OCI-LY3 (cell line): ENCODE measurements around the gene PTK6.

Source experiments
- H2AFZ ChIP-seq: fragments of 200-600, 300-600 bp; shearing (Covaris generic); 2 replicates; pipeline ENCODE4 v1.6.0; 2014; ENCODE audit warnings: antibody characterized with exemption, low read depth, low read length
- H3K27ac ChIP-seq: fragments of 200-600, 300-600 bp; sonication (generic); 2 replicates; pipeline ENCODE4 v1.5.1; 2014; ENCODE audit warnings: mild to moderate bottlenecking, low read length, moderate library complexity, mixed read lengths
- H3K27me3 ChIP-seq: fragments of 200-600, 300-600 bp; sonication (generic); 2 replicates; pipeline ENCODE4 v1.6.1; 2014; ENCODE audit warnings: low read depth, low read length, mixed read lengths
- H3K36me3 ChIP-seq: fragments of 200-600, 300-600 bp; sonication (generic); replicated peaks from 2 replicates; pipeline ENCODE3; 2014; ENCODE audit warnings: low read depth, low read length, mixed read lengths
- H3K4me1 ChIP-seq: fragments of 300-600, 200-600 bp; sonication (generic); 2 replicates; pipeline ENCODE4 v1.6.1; 2014; ENCODE audit warnings: low read length, mixed read lengths
- H3K4me2 ChIP-seq: fragments of 200-600, 300-600 bp; sonication (generic); 2 replicates; pipeline ENCODE4 v1.6.1; 2014; ENCODE audit warnings: low read length, mixed read lengths
- H3K4me3 ChIP-seq: fragments of 300-600, 200-600 bp; sonication (generic); 2 replicates; pipeline ENCODE4 v1.5.1; 2014; ENCODE audit warnings: antibody characterized with exemption, mild to moderate bottlenecking, low read length, moderate library complexity
- H3K79me2 ChIP-seq: fragments of 300-600, 200-600 bp; shearing (Covaris generic); 2 replicates; pipeline ENCODE4 v1.6.1; 2014; ENCODE audit warnings: mild to moderate bottlenecking, low read length, mixed read lengths
- H3K9ac ChIP-seq: fragments of 300-600, 200-600 bp; shearing (Covaris generic); 2 replicates; pipeline ENCODE4 v1.6.0; 2014; ENCODE audit warnings: mild to moderate bottlenecking, low read length, moderate library complexity
- H3K9me3 ChIP-seq: fragments of 200-600, 300-600 bp; shearing (Covaris generic); 2 replicates; pipeline ENCODE4 v1.6.1; 2014; ENCODE audit warnings: low read length, mixed read lengths; ENCODE audit not compliant: insufficient read depth
- H4K20me1 ChIP-seq: fragments of 200-600, 300-600 bp; sonication (generic); 2 replicates; pipeline ENCODE4 v1.6.1; 2016; ENCODE audit warnings: low read length, mixed read lengths; ENCODE audit not compliant: insufficient read depth
- CTCF ChIP-seq: fragments of 200-600, 300-600 bp; sonication (generic); IDR thresholded peaks from 2 replicates; pipeline ENCODE4 v1.5.1; 2014; ENCODE audit warnings: antibody characterized with exemption, low read length, low read depth
- EZH2phosphoT487 ChIP-seq: fragments of 200-600 bp; shearing (Covaris generic); IDR thresholded peaks from 2 replicates; pipeline ENCODE4 v1.6.1; 2018; ENCODE audit warnings: antibody characterized with exemption, mixed run types, low read depth

The PTK6 gene

GRCh38 chr20:63491078-63491477 is 46.1 kb downstream of the PTK6 start:
- TF ChIP-seq CTCF (no peak), EZH2phosphoT487 (no peak)
- H4K20me1 ChIP-seq, result no peaks in the 10 kb centered on the region
- no peaks in the 10 kb centered on the region for H3K36me3 ChIP-seq

DNA sequence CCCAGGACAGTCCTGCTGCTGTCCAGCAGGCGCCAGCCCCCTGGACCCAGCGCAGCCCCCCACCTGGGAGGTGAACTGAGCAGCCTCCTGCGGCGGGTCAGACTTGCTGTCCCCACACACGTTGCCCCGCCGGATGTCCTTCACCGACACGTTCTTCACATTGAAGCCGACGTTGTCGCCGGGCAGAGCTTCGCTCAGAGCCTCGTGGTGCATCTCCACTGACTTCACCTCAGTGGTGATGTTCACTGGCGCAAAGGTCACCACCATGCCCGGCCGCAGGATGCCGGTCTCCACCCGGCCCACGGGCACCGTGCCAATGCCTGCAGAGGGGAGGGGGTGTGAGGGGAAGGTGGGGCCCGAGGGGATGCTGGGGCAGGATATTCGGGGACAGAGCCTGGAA is 46.8 kb downstream of the PTK6 start:
- H3K4me3 ChIP-seq, result no peak overlapping the region
- TF ChIP-seq EZH2phosphoT487, result no peak
- TF ChIP-seq CTCF, result no peak
- no peaks in the 10 kb centered on the region for H3K9me3 ChIP-seq
- H2AFZ ChIP-seq, result no peak overlapping the region
- H3K4me1 ChIP-seq, result no peaks in the 10 kb centered on the region
- H4K20me1 ChIP-seq, result no peaks in the 10 kb centered on the region
- H3K79me2 ChIP-seq, result no peaks in the 10 kb centered on the region
- H3K4me2 ChIP-seq, result no peak overlapping the region
- no peaks in the 10 kb centered on the region for H3K36me3 ChIP-seq
- no peaks in the 10 kb centered on the region for H3K27me3 ChIP-seq
- no peak overlapping the region for H3K9ac ChIP-seq
- H3K27ac ChIP-seq, result no peak overlapping the region

More at GRCh38 chr20:63491078-63491477, 46.1 kb downstream of the PTK6 start:
- Histone ChIP-seq H2AFZ (no peak overlapping the region), H3K9ac (no peak overlapping the region), H3K4me2 (no peak overlapping the region), H3K9me3 (no peaks in the 10 kb centered on the region), H3K27me3 (no peaks in the 10 kb centered on the region), H3K79me2 (no peaks in the 10 kb centered on the region), H3K4me1 (no peaks in the 10 kb centered on the region), H3K27ac (no peak overlapping the region), H3K4me3 (no peak overlapping the region)

DNA sequence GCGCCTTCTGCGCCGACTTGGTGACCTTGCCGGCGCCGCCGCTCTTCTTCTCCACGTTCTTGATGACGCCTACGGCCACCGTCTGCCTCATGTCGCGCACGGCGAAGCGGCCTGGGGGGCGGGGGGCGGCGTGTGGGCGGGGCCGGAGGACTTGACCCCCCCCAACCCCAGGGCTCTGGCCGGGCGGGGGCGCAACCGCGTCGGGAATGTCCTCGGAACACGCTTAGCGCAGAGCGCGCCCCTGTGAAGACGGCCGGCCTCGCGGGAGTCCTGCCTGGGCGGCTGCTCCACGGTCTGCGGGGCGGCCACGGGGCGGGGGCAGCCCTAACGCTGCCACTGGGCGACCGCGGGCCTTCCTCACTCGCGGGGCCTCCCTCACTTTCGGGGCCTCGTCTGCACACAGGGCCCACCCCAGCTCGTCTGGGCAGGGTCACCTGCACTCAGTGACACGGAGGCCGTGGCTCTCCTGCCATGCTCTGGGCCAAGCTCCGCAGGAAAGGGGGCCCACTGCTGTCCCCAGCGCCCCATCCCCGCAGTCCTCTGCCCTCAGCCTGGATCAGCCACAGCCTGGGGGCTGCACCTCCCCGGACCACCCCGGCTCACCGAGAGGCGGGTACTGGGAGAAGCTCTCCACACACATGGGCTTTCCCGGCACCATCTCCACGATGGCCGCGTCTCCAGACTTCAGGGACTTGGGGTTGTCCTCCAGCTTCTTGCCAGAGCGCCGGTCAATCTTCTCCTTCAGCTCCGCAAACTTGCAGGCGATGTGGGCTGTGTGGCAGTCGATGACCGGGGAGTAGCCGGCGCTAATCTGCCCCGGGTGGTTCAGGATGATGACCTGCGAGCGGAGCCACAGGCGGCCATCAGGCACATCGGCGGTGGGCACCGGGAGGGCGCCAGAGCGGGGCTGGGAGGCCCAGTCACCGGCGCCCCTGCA is 48.6 kb downstream of the PTK6 start:
- Histone ChIP-seq H3K36me3 (no peaks in the 10 kb centered on the region), H3K27me3 (no peaks in the 10 kb centered on the region)

More for the DNA sequence above, 48.6 kb downstream of the PTK6 start:
- H3K4me3 ChIP-seq, result no peak overlapping the region
- H3K4me1 ChIP-seq, result no peaks in the 10 kb centered on the region
- TF ChIP-seq EZH2phosphoT487 (no peak), CTCF (no peak)
- no peak overlapping the region for H3K4me2 ChIP-seq
- H3K9me3 ChIP-seq, result no peaks in the 10 kb centered on the region
- no peaks in the 10 kb centered on the region for H3K79me2 ChIP-seq
- H2AFZ ChIP-seq, result no peak overlapping the region
- H4K20me1 ChIP-seq, result no peaks in the 10 kb centered on the region
- no peak overlapping the region for H3K9ac ChIP-seq
- H3K27ac ChIP-seq, result no peak overlapping the region
